Sigmoid colon (tissue), 4 donors: ENCODE measurements around the gene HOXB4.

Experiments
- POLR2A ChIP-seq, 2 donors: fragments of 450-650 bp; IDR thresholded peaks; one replicate each; pipeline ENCODE4 v1.6.1; 2016; ENCODE audit warnings: antibody characterized with exemption in 2 of 2, mild to moderate bottlenecking in 2 of 2, moderate library complexity in 2 of 2
- POLR2AphosphoS5 ChIP-seq, 4 donors: sonication (generic); formaldehyde crosslinking; IDR thresholded peaks; one replicate each; pipeline ENCODE4 v1.6.1; 2017; ENCODE audit warnings: antibody characterized with exemption in 4 of 4
- TF ChIP-seq, protein P1 (sequence below), 4 experiments: fragments of 450-650 bp in 3 of 4; fragments of 200-600 bp in 1 of 4; IDR thresholded peaks; one replicate each; pipeline ENCODE4 v1.5.1; 2016 to 2019; ENCODE audit warnings: antibody characterized with exemption in 4 of 4, mild to moderate bottlenecking in 3 of 4, moderate library complexity in 2 of 4

DNA sequence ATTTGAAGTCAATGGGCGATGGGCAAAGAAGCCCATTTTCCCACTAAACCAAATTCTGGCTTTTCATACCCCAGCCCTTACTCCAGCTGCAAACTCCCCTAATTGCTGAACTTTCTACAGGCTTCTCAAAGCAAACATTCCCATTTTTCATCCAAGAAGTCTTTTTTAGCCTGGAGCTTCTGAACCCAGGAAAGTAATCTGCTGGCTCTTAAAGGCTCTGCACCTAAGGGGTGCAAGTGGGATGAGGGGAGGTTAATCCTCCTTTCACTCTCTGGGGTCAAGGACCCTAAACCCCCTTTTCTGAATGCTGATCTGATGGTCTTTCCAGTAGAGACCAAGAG lies 30.3 kb upstream of the HOXB4 start:
- TF ChIP-seq POLR2A (IDR thresholded peaks at IDR 0.05) (no peak), POLR2AphosphoS5 (IDR thresholded peaks at IDR 0.05) (no peak)
- TF ChIP-seq, protein P1, sequence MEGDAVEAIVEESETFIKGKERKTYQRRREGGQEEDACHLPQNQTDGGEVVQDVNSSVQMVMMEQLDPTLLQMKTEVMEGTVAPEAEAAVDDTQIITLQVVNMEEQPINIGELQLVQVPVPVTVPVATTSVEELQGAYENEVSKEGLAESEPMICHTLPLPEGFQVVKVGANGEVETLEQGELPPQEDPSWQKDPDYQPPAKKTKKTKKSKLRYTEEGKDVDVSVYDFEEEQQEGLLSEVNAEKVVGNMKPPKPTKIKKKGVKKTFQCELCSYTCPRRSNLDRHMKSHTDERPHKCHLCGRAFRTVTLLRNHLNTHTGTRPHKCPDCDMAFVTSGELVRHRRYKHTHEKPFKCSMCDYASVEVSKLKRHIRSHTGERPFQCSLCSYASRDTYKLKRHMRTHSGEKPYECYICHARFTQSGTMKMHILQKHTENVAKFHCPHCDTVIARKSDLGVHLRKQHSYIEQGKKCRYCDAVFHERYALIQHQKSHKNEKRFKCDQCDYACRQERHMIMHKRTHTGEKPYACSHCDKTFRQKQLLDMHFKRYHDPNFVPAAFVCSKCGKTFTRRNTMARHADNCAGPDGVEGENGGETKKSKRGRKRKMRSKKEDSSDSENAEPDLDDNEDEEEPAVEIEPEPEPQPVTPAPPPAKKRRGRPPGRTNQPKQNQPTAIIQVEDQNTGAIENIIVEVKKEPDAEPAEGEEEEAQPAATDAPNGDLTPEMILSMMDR (IDR thresholded peaks at IDR 0.05): no peak
